A549 (cell line): Measurements from ENCODE around the gene SPECC1.

Source experiments
- CBX8 ChIP-seq: fragments of 200-600 bp; sonication (generic); IDR thresholded peaks from 2 replicates; pipeline ENCODE4 v1.6.1; 2016
- CHD2 ChIP-seq: fragments of 150-350 bp; IDR thresholded peaks from 2 replicates; pipeline ENCODE4 v1.6.1; 2014; ENCODE audit warnings: low read length; ENCODE audit not compliant: partially characterized antibody
- CTCF ChIP-seq: fragments of >200 bp; sonication (Bioruptor Twin); formaldehyde crosslinking; IDR thresholded peaks from 3 replicates; pipeline ENCODE4 v1.5.1; 2016
- HDAC2 ChIP-seq: fragments of 200-600 bp; sonication (generic); IDR thresholded peaks from 2 replicates; pipeline ENCODE4 v1.6.1; 2016
- JUN ChIP-seq, 2 experiments: fragments of >200 bp; sonication (Bioruptor Twin); formaldehyde crosslinking; IDR thresholded peaks; 2 replicates in 1 of 2; 3 replicates in 1 of 2; pipeline ENCODE4 v1.6.1; 2016 to 2017
- NFE2L2 ChIP-seq: fragments of 150-350 bp; conservative IDR thresholded peaks from 2 replicates; pipeline ENCODE4 v1.6.1; 2014; ENCODE audit warnings: low read length
- POLR2A ChIP-seq: IDR thresholded peaks from 2 replicates; pipeline ENCODE4 v1.6.1; 2012; ENCODE audit warnings: mild to moderate bottlenecking, low read length
- RAD21 ChIP-seq, 2 experiments: fragments of >200 bp in 1 of 2; sonication (Bioruptor Twin) in 1 of 2; formaldehyde crosslinking in 1 of 2; IDR thresholded peaks in 1 of 2; conservative IDR thresholded peaks in 1 of 2; 2 replicates in 1 of 2; 3 replicates in 1 of 2; pipeline ENCODE4 v1.6.1; 2012 to 2018; ENCODE audit warnings: inconsistent platforms in 1 of 2
- RARB ChIP-seq: fragments of 250-450 bp; sonication (Bioruptor Pico); IDR thresholded peaks from 2 replicates; pipeline ENCODE4 v1.8.0; 2021; ENCODE audit warnings: mild to moderate bottlenecking, moderate library complexity
- SMC3 ChIP-seq: fragments of >200 bp; sonication (Bioruptor Twin); formaldehyde crosslinking; IDR thresholded peaks from 3 replicates; pipeline ENCODE4 v1.6.1; 2018; ENCODE audit warnings: inconsistent platforms
- USF2 ChIP-seq: fragments of 450-650 bp; IDR thresholded peaks from 2 replicates; pipeline ENCODE4 v1.6.1; 2014; ENCODE audit warnings: antibody characterized with exemption
- TF ChIP-seq, protein P1 (sequence below): IDR thresholded peaks from 2 replicates; pipeline ENCODE4 v1.6.1; 2012

- TF ChIP-seq CTCF (no peak), USF2 (no peak), SMC3 (no peak), HDAC2 (no peak), RARB (CRISPR knock-in tag) (no peak), CBX8 (no peak), JUN (IDR thresholded peaks at IDR 0.05) (no peak), RAD21 (conservative IDR thresholded peaks at IDR 0.05 in 1 of 2, IDR thresholded peaks at IDR 0.05 in 1 of 2) (no peak), NFE2L2 (no peak), POLR2A (no peak), CHD2 (no peak)
- TF ChIP-seq, protein P1, sequence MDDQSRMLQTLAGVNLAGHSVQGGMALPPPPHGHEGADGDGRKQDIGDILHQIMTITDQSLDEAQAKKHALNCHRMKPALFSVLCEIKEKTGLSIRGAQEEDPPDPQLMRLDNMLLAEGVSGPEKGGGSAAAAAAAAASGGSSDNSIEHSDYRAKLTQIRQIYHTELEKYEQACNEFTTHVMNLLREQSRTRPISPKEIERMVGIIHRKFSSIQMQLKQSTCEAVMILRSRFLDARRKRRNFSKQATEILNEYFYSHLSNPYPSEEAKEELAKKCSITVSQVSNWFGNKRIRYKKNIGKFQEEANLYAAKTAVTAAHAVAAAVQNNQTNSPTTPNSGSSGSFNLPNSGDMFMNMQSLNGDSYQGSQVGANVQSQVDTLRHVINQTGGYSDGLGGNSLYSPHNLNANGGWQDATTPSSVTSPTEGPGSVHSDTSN, result no peak
Measured at GRCh38 chr17:20012017-20012536, 2.9 kb downstream of the SPECC1 start.
